HepG2 (cell line): ENCODE results near the gene ZNHIT1. TPM values are rescaled to one million over a fixed set of nuclear protein-coding genes. Genes with fewer than 3 reads are reported as not detected.

ENCODE experiments used
- HHEX ChIP-seq: IDR thresholded peaks from 2 replicates; pipeline ENCODE4 v1.6.1; 2016; ENCODE audit warnings: control low read depth
- MAZ ChIP-seq, 2 experiments: sonication (generic) in 1 of 2; formaldehyde crosslinking in 1 of 2; IDR thresholded peaks; 2 replicates each; pipeline versions ENCODE4 v1.5.0 to v1.6.1; 2012 to 2020; ENCODE audit warnings: low read depth in 2 of 2, mild to moderate bottlenecking in 2 of 2, borderline replicate concordance in 1 of 2, improper control_type of control experiment in 1 of 2, low read length in 1 of 2, missing genetic modification reagents in 1 of 2, moderate library complexity in 1 of 2
- NFE2L2 ChIP-seq: fragments of 150-350 bp; IDR thresholded peaks from 2 replicates; pipeline ENCODE4 v1.6.1; 2014; ENCODE audit warnings: low read length
- POGK ChIP-seq: sonication (generic); formaldehyde crosslinking; conservative IDR thresholded peaks from 2 replicates; pipeline ENCODE4 v1.8.0; 2022; ENCODE audit warnings: mild to moderate bottlenecking, moderate library complexity, missing genetic modification reagents
- RNF2 ChIP-seq: fragments of 450-650 bp; conservative IDR thresholded peaks from 2 replicates; pipeline ENCODE4 v1.6.1; 2016; ENCODE audit warnings: low read depth
- SAFB2 ChIP-seq: sonication (generic); formaldehyde crosslinking; IDR thresholded peaks from 2 replicates; pipeline ENCODE4 v1.5.1; 2020; ENCODE audit warnings: missing genetic modification reagents, low read depth, mild to moderate bottlenecking, borderline replicate concordance
- SALL1 ChIP-seq: sonication (generic); formaldehyde crosslinking; IDR thresholded peaks from 2 replicates; pipeline ENCODE4 v1.8.0; 2022; ENCODE audit warnings: mild to moderate bottlenecking, missing genetic modification reagents
- SAP130 ChIP-seq: IDR thresholded peaks from 2 replicates; pipeline ENCODE4 v1.6.1; 2016; ENCODE audit warnings: low read depth
- ZFY ChIP-seq: sonication (generic); formaldehyde crosslinking; IDR thresholded peaks from 2 replicates; pipeline ENCODE4 v1.4.0; 2020; ENCODE audit warnings: missing genetic modification reagents
- ZNF549 ChIP-seq: sonication (generic); formaldehyde crosslinking; IDR thresholded peaks from 2 replicates; pipeline ENCODE4 v1.5.0; 2020; ENCODE audit warnings: missing genetic modification reagents
- ZNF567 ChIP-seq: sonication (generic); formaldehyde crosslinking; IDR thresholded peaks from 2 replicates; pipeline ENCODE4 v1.8.1; 2023; ENCODE audit warnings: mild to moderate bottlenecking, missing genetic modification reagents, borderline replicate concordance
- ZNF570 ChIP-seq: sonication (generic); formaldehyde crosslinking; IDR thresholded peaks from 2 replicates; pipeline ENCODE4 v1.4.0; 2020; ENCODE audit warnings: mild to moderate bottlenecking, missing genetic modification reagents, borderline replicate concordance
- ZNF737 ChIP-seq: sonication (generic); formaldehyde crosslinking; IDR thresholded peaks from 2 replicates; pipeline ENCODE4 v1.5.0; 2020; ENCODE audit warnings: missing genetic modification reagents, mild to moderate bottlenecking, borderline replicate concordance
- polyA plus RNA-seq, 8 experiments: library from polyadenylated mRNA; depleted of rRNA in 3 of 8; stranded (reverse) in 7 of 8; unstranded in 1 of 8; fragments of >200 nt; fragmentation: Illumina TruSeq in 4 of 8; extraction: Trizol in 4 of 8; gene quantifications; 2 replicates each; pipeline versions ENCODE4 v1.2.1 to v1.2.3, GENCODE V29; 2011 to 2016; ENCODE audit warnings: low read depth in 4 of 8, missing spikeins in 1 of 8, mixed read lengths in 1 of 8; ENCODE audit not compliant: insufficient read depth in 1 of 8
- total RNA-seq, 5 experiments: library from RNA; depleted of rRNA; stranded (reverse); fragments of >200 nt; fragmentation: Illumina TruSeq; extraction: Trizol; gene quantifications; 2 replicates each; pipeline ENCODE4 v1.2.3, GENCODE V29; 2016; ENCODE audit warnings: low read depth in 1 of 5
- TF ChIP-seq, protein P1 (sequence below): IDR thresholded peaks from 2 replicates; pipeline ENCODE4 v1.4.0; 2020; ENCODE audit warnings: mild to moderate bottlenecking, missing genetic modification reagents
- TF ChIP-seq, protein P2 (sequence below): sonication (generic); formaldehyde crosslinking; IDR thresholded peaks from 2 replicates; pipeline ENCODE4 v1.4.0; 2020; ENCODE audit warnings: missing genetic modification reagents
- TF ChIP-seq, protein P3 (sequence below): sonication (generic); formaldehyde crosslinking; IDR thresholded peaks from 2 replicates; pipeline ENCODE4 v1.5.1; 2020; ENCODE audit warnings: missing genetic modification reagents, mild to moderate bottlenecking, borderline replicate concordance
- TF ChIP-seq, protein P4 (sequence below): sonication (generic); formaldehyde crosslinking; IDR thresholded peaks from 2 replicates; pipeline ENCODE4 v1.4.0; 2020; ENCODE audit warnings: missing genetic modification reagents

ZNHIT1 gene
- total and polyA plus RNA-seq, 2 of the 13 experiments (the other 11 are each of a cell fraction or from before 2014, with no cell fraction given) = 32.5 to 64.5 TPM

DNA sequence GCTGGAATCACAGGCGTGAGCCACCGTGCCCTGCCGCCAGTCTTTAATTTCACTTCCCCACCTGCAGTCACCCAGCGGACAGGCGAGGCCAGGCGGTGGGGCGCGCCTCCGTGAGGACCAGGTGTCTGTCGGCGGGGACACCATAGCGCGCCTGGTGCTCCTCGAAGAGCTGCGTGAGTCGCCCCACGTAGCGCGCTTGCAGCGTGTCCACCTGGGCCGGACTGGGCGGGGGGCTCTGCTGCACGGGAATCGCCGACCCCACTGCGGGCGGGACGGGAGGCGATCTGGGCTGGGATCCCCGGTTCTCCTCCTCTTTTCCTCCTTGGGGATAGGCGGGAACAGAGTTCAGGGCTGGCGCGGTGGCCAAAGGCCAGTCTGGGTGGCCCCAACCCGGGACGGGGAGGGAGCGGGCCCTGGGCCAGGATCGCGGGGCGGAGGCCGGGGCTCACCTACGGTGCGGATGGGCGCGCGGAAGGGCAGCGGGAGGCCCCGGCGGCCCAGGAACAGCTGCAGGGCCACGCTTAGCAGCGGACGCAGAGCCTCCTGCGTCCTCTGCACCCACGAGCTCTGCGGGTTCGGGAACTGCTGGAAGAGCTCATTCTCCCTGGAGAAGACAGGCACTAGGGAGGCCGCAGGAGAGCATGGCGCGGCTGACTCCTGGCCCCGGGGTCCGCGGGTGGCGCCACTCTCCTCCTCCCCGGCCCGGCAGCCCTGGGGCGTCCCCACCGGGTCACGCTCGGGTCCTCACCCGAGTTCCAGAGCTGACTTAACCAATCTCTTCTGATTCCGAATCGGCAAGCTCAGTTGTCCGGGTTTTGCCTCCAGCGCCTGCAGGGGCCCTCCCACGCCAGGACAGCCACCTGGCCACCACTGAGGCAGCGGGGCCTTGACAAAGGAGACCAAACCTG is 16.0 kb upstream of the ZNHIT1 start (continued):
- TF ChIP-seq MAZ (IDR thresholded peaks at IDR 0.05; ENCODE audit: borderline replicate concordance, low read depth, low read length) = no peak
- TF ChIP-seq MAZ (CRISPR knock-in tag; IDR thresholded peaks at IDR 0.05; ENCODE audit: low read depth) = peak; percentile 54
- TF ChIP-seq SAFB2 (CRISPR knock-in tag) = peak; percentile 74; the same call in 1 of the 2 replicates
- peak; percentile 94 for TF ChIP-seq ZFY (CRISPR knock-in tag)
- TF ChIP-seq, protein P1, sequence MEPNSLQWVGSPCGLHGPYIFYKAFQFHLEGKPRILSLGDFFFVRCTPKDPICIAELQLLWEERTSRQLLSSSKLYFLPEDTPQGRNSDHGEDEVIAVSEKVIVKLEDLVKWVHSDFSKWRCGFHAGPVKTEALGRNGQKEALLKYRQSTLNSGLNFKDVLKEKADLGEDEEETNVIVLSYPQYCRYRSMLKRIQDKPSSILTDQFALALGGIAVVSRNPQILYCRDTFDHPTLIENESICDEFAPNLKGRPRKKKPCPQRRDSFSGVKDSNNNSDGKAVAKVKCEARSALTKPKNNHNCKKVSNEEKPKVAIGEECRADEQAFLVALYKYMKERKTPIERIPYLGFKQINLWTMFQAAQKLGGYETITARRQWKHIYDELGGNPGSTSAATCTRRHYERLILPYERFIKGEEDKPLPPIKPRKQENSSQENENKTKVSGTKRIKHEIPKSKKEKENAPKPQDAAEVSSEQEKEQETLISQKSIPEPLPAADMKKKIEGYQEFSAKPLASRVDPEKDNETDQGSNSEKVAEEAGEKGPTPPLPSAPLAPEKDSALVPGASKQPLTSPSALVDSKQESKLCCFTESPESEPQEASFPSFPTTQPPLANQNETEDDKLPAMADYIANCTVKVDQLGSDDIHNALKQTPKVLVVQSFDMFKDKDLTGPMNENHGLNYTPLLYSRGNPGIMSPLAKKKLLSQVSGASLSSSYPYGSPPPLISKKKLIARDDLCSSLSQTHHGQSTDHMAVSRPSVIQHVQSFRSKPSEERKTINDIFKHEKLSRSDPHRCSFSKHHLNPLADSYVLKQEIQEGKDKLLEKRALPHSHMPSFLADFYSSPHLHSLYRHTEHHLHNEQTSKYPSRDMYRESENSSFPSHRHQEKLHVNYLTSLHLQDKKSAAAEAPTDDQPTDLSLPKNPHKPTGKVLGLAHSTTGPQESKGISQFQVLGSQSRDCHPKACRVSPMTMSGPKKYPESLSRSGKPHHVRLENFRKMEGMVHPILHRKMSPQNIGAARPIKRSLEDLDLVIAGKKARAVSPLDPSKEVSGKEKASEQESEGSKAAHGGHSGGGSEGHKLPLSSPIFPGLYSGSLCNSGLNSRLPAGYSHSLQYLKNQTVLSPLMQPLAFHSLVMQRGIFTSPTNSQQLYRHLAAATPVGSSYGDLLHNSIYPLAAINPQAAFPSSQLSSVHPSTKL (CRISPR knock-in tag) = 0 out of 2 replicates have a peak, but pooled peaks have one; percentile 42
- TF ChIP-seq, protein P2, sequence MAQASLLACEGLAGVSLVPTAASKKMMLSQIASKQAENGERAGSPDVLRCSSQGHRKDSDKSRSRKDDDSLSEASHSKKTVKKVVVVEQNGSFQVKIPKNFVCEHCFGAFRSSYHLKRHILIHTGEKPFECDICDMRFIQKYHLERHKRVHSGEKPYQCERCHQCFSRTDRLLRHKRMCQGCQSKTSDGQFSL (CRISPR knock-in tag) = 0 out of 2 replicates have a peak, but pooled peaks have one; percentile 35
- no peak for TF ChIP-seq RNF2
- TF ChIP-seq HHEX (CRISPR knock-in tag) = no peak
- TF ChIP-seq, protein P3, sequence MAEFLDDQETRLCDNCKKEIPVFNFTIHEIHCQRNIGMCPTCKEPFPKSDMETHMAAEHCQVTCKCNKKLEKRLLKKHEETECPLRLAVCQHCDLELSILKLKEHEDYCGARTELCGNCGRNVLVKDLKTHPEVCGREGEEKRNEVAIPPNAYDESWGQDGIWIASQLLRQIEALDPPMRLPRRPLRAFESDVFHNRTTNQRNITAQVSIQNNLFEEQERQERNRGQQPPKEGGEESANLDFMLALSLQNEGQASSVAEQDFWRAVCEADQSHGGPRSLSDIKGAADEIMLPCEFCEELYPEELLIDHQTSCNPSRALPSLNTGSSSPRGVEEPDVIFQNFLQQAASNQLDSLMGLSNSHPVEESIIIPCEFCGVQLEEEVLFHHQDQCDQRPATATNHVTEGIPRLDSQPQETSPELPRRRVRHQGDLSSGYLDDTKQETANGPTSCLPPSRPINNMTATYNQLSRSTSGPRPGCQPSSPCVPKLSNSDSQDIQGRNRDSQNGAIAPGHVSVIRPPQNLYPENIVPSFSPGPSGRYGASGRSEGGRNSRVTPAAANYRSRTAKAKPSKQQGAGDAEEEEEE (CRISPR knock-in tag) = 0 out of 2 replicates have a peak, but pooled peaks have one; percentile 48
- TF ChIP-seq ZNF570 = no peak
- TF ChIP-seq SAP130 = peak; percentile 64
- TF ChIP-seq ZNF549 (CRISPR knock-in tag) = no peak
- TF ChIP-seq, protein P4, sequence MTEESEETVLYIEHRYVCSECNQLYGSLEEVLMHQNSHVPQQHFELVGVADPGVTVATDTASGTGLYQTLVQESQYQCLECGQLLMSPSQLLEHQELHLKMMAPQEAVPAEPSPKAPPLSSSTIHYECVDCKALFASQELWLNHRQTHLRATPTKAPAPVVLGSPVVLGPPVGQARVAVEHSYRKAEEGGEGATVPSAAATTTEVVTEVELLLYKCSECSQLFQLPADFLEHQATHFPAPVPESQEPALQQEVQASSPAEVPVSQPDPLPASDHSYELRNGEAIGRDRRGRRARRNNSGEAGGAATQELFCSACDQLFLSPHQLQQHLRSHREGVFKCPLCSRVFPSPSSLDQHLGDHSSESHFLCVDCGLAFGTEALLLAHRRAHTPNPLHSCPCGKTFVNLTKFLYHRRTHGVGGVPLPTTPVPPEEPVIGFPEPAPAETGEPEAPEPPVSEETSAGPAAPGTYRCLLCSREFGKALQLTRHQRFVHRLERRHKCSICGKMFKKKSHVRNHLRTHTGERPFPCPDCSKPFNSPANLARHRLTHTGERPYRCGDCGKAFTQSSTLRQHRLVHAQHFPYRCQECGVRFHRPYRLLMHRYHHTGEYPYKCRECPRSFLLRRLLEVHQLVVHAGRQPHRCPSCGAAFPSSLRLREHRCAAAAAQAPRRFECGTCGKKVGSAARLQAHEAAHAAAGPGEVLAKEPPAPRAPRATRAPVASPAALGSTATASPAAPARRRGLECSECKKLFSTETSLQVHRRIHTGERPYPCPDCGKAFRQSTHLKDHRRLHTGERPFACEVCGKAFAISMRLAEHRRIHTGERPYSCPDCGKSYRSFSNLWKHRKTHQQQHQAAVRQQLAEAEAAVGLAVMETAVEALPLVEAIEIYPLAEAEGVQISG = peak; percentile 74
- TF ChIP-seq NFE2L2 = no peak
- peak; percentile 14; the same call in 1 of the 2 replicates for TF ChIP-seq SALL1 (CRISPR knock-in tag)
- peak; percentile 47; the same call in 1 of the 2 replicates for TF ChIP-seq POGK (CRISPR knock-in tag)
- TF ChIP-seq ZNF567 (CRISPR knock-in tag) = 0 out of 2 replicates have a peak, but pooled peaks have one; percentile 52
- no peak for TF ChIP-seq ZNF737 (CRISPR knock-in tag)
